Measurements from ENCODE around the gene EMID1.

DNA sequence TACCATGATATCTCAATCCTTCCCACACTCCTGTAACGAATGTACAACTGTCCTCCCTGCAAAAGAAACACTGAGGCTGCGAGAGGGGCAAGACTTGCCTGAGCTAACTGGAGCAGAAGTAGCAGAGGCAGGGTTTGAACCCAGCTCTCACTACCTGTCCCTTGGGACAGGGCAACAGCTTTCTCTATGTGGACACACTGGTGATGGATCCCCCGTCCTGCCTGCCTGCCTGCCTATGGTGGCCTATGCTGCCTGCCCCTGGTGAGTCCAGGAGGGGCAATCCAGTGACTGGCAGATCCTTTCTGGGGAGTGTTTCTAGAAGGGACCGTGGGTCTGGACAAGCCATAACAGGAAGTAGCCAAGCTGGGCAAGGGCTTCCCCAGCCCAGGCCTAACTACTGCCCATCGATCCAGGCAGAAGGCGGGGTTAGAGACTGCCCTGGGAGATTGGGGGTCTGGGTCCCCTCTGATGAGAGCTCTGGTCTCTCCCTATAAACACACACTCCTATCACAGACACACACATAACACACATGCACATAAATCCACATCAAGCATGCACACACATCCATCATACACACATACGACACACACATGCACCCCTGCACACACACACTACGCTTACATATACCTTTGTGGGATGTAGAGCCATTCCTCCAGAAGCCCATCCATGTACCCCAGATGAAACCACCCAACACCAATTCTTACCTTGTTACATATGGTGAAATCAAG, 1.1 kb upstream of the EMID1 start:
- TF ChIP-seq EGR1 (IDR thresholded peaks at IDR 0.05) (no peak), TEAD4 (IDR thresholded peaks at IDR 0.05) (no peak)

All from Ishikawa (cell line).